WERI-Rb-1 (cell line): ENCODE results near the gene UBL3.

Experiments used
- DNase-seq: peaks from one replicate; pipeline ENCODE4 v3.0.0-alpha.2; 2020
- H3K27ac ChIP-seq: fragments of 250-450 bp; sonication (Bioruptor Pico); 2 replicates; pipeline ENCODE4 v1.5.1; 2020; ENCODE audit warnings: mild to moderate bottlenecking, moderate library complexity
- H3K27me3 ChIP-seq: fragments of 250-450 bp; sonication (Bioruptor Pico); 2 replicates; pipeline ENCODE4 v1.5.1; 2021; ENCODE audit warnings: mild to moderate bottlenecking, low read depth, moderate library complexity; ENCODE audit not compliant: insufficient read depth, severe bottlenecking
- H3K36me3 ChIP-seq: fragments of 250-450 bp; sonication (Bioruptor Pico); 2 replicates; pipeline ENCODE4 v1.5.1; 2020; ENCODE audit warnings: mild to moderate bottlenecking, moderate library complexity
- H3K4me3 ChIP-seq: 2 replicates; pipeline ENCODE4 v1.5.1; 2011; ENCODE audit warnings: low read depth, mild to moderate bottlenecking, control low read depth, low read length
- H3K9me3 ChIP-seq: fragments of 250-450 bp; sonication (Bioruptor Pico); 2 replicates; pipeline ENCODE4 v1.5.1; 2021; ENCODE audit warnings: mild to moderate bottlenecking, moderate library complexity; ENCODE audit not compliant: severe bottlenecking
- CTCF ChIP-seq: IDR thresholded peaks from 2 replicates; pipeline ENCODE4 v1.5.1; 2011; ENCODE audit warnings: low read depth, mild to moderate bottlenecking, control low read depth, inconsistent platforms, low read length

Gene UBL3

GRCh38 chr13:29817604-29818378 is 32.6 kb downstream of the UBL3 start:
- peak; percentile 28 for DNase-seq
- H3K27me3 ChIP-seq, result no peaks in the 10 kb centered on the region

GRCh38 chr13:29816715-29817114 is 33.7 kb downstream of the UBL3 start:
- TF ChIP-seq CTCF, result no peak
- H3K27ac ChIP-seq, result peak overlapping the region; percentile 68

More at GRCh38 chr13:29817604-29818378, 32.6 kb downstream of the UBL3 start:
- H3K9me3 ChIP-seq, result no peaks in the 10 kb centered on the region
- no peak overlapping the region; the same call in 1 of the 2 replicates for H3K4me3 ChIP-seq
- no peak for TF ChIP-seq CTCF
- H3K36me3 ChIP-seq, result no peaks in the 10 kb centered on the region
- peak overlapping the region; percentile 68 for H3K27ac ChIP-seq

DNA sequence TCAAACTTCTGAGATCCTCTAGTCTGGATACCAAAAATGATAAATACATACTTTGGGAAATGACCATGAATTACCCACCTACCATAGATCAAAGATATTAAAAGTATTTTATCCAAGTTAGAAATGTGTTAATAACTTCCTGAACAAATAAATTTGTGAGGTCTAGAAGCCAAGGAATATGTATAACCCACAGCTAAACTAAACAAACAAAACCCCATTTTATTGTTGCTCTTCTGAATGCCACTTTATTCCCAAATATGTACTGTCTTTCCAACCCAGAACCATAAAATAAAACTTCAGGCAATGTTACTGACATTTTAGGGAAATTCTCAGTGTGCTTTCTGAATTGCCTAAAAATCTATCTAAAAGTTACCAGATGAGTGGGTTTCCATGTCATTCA is 35.1 kb downstream of the UBL3 start:
- no peaks in the 10 kb centered on the region for H3K9me3 ChIP-seq
- no peaks in the 10 kb centered on the region for H3K27me3 ChIP-seq
- H3K27ac ChIP-seq, result no peak overlapping the region
- DNase-seq, result no peak
- no peaks in the 10 kb centered on the region for H3K36me3 ChIP-seq
- TF ChIP-seq CTCF, result no peak
- no peak overlapping the region for H3K4me3 ChIP-seq

More at GRCh38 chr13:29816715-29817114, 33.7 kb downstream of the UBL3 start:
- no peaks in the 10 kb centered on the region for H3K9me3 ChIP-seq
- no peaks in the 10 kb centered on the region for H3K27me3 ChIP-seq
- H3K36me3 ChIP-seq, result no peaks in the 10 kb centered on the region
- DNase-seq, result no peak
- no peak overlapping the region for H3K4me3 ChIP-seq

DNA sequence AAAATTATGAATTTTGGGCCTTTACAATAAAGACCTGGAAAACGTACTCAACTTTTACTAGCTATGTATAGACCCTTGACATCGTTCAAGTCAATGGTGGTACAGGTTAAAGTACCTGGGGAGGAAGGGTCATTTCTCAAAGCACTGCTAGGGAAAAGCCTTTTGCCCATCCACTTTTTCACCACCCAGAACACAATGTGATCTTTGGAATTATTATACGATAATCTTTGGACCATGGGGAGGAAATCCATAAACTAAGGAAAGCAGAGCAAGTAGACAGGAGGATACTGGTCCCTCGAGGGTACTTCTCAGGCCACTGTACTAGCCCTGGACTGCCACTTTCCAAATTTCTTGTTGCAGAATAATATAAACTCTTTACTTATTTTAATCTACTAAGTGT is 39.5 kb downstream of the UBL3 start:
- no peaks in the 10 kb centered on the region for H3K36me3 ChIP-seq
- H3K27ac ChIP-seq, result no peak overlapping the region
- H3K27me3 ChIP-seq, result no peaks in the 10 kb centered on the region
- no peaks in the 10 kb centered on the region for H3K9me3 ChIP-seq
- H3K4me3 ChIP-seq, result no peak overlapping the region
- TF ChIP-seq CTCF, result no peak
- DNase-seq, result no peak

- DNase-seq, result no peak
- H3K27ac ChIP-seq, result no peak overlapping the region
- H3K27me3 ChIP-seq, result no peaks in the 10 kb centered on the region
- no peak for TF ChIP-seq CTCF
- H3K4me3 ChIP-seq, result no peak overlapping the region
- no peaks in the 10 kb centered on the region for H3K36me3 ChIP-seq
- no peaks in the 10 kb centered on the region for H3K9me3 ChIP-seq
These were observed 40.2 kb downstream of the UBL3 start for GRCh38 chr13:29810145-29810742.
